Liver (tissue), 9 donors: ENCODE measurements around the gene GADD45GIP1. TPM values are rescaled to one million over a fixed set of nuclear protein-coding genes. Genes with fewer than 3 reads are reported as not detected.
A peak's percentile ranks its signal among the peaks of the same experiment; 100 is the strongest.

Source experiments
- DNase-seq: peaks from one replicate; pipeline ENCODE4 v3.0.0-alpha.2; 2017; ENCODE audit warnings: low spot score
- H3K27ac ChIP-seq, 2 donors: one replicate each; pipeline ENCODE4 v1.7.0; 2013; ENCODE audit warnings: inconsistent platforms in 2 of 2, low read length in 2 of 2, control low read depth in 1 of 2, low read depth in 1 of 2, mild to moderate bottlenecking in 1 of 2
- H3K27me3 ChIP-seq, 4 donors: one replicate each; pipeline versions ENCODE4 v1.6.1 to v1.7.0; 2013; ENCODE audit warnings: low read length in 3 of 4, inconsistent platforms in 1 of 4, mild to moderate bottlenecking in 1 of 4, moderate library complexity in 1 of 4; ENCODE audit not compliant: control insufficient read depth in 4 of 4, insufficient read depth in 4 of 4
- H3K36me3 ChIP-seq, 4 donors: one replicate each; pipeline versions ENCODE4 v1.6.1 to v1.7.0; 2013; ENCODE audit warnings: low read length in 3 of 4, mild to moderate bottlenecking in 3 of 4, low read depth in 1 of 4, moderate library complexity in 1 of 4; ENCODE audit not compliant: control insufficient read depth in 4 of 4, insufficient read depth in 3 of 4
- H3K4me1 ChIP-seq, 4 donors: one replicate each; pipeline versions ENCODE4 v1.6.1 to v1.7.0; 2013; ENCODE audit warnings: low read length in 3 of 4, mild to moderate bottlenecking in 3 of 4, moderate library complexity in 1 of 4; ENCODE audit not compliant: control insufficient read depth in 4 of 4, insufficient read depth in 4 of 4
- H3K4me3 ChIP-seq, 3 donors: one replicate each; pipeline versions ENCODE4 v1.6.1 to v1.7.0; 2013; ENCODE audit warnings: low read length in 3 of 3, control low read depth in 1 of 3, low read depth in 1 of 3, mild to moderate bottlenecking in 1 of 3
- H3K9ac ChIP-seq, 2 donors: one replicate each; pipeline ENCODE4 v1.7.0; 2013; ENCODE audit warnings: low read length in 2 of 2, mild to moderate bottlenecking in 2 of 2, moderate library complexity in 2 of 2, control low read depth in 1 of 2, low read depth in 1 of 2
- H3K9me3 ChIP-seq, 4 donors: one replicate each; pipeline versions ENCODE4 v1.6.1 to v1.7.0; 2013; ENCODE audit warnings: low read length in 3 of 4; ENCODE audit not compliant: control insufficient read depth in 4 of 4
- ATF3 ChIP-seq: IDR thresholded peaks from 2 replicates; pipeline ENCODE4 v1.6.1; 2016; ENCODE audit warnings: antibody characterized with exemption
- FOXA1 ChIP-seq: IDR thresholded peaks from 2 replicates; pipeline ENCODE4 v1.6.1; 2016; ENCODE audit warnings: antibody characterized with exemption
- FOXA2 ChIP-seq: IDR thresholded peaks from 2 replicates; pipeline ENCODE4 v1.6.1; 2016; ENCODE audit warnings: antibody characterized with exemption
- GABPA ChIP-seq, 2 donors: IDR thresholded peaks in 1 of 2; conservative IDR thresholded peaks in 1 of 2; 2 replicates each; pipeline ENCODE4 v1.6.1; 2016; ENCODE audit warnings: antibody characterized with exemption in 2 of 2, mild to moderate bottlenecking in 1 of 2, moderate library complexity in 1 of 2
- HNF4A ChIP-seq, 2 donors: conservative IDR thresholded peaks; 2 replicates each; pipeline ENCODE4 v1.6.1; 2016; ENCODE audit warnings: antibody characterized with exemption in 2 of 2, mild to moderate bottlenecking in 2 of 2
- HNF4G ChIP-seq: IDR thresholded peaks from 2 replicates; pipeline ENCODE4 v1.6.1; 2016; ENCODE audit warnings: antibody characterized with exemption
- JUND ChIP-seq, 2 donors: IDR thresholded peaks; 2 replicates each; pipeline ENCODE4 v1.6.1; 2016; ENCODE audit warnings: antibody characterized with exemption in 2 of 2
- MAX ChIP-seq: IDR thresholded peaks from 2 replicates; pipeline ENCODE4 v1.6.1; 2016; ENCODE audit warnings: antibody characterized with exemption
- REST ChIP-seq: IDR thresholded peaks from 2 replicates; pipeline ENCODE4 v1.6.1; 2016; ENCODE audit warnings: antibody characterized with exemption, mild to moderate bottlenecking
- SP1 ChIP-seq: IDR thresholded peaks from 2 replicates; pipeline ENCODE4 v1.6.1; 2018; ENCODE audit warnings: antibody characterized with exemption, mild to moderate bottlenecking
- TAF1 ChIP-seq: conservative IDR thresholded peaks from 2 replicates; pipeline ENCODE4 v1.6.1; 2016; ENCODE audit warnings: antibody characterized with exemption, mild to moderate bottlenecking
- WGBS: extraction: QIAGEN DNeasy Blood & Tissue Kit; methylation state at CpG from one replicate; pipeline ENCODE4 v1.1.7; 2013; 5-methylcytosine and 5-hydroxymethylcytosine counted together
- polyA plus RNA-seq, 2 donors: library from polyadenylated mRNA; stranded (reverse) in 1 of 2; unstranded in 1 of 2; fragments of 200-250 nt in 1 of 2; fragments of >200 nt in 1 of 2; fragmentation: Nextera tagmentation in 1 of 2; extraction: Ambion mirVana in 1 of 2; gene quantifications; one replicate each; pipeline versions ENCODE4 v1.2.1 to v1.2.3, GENCODE V29; 2013 to 2015
- total RNA-seq, 2 donors: library from RNA; depleted of rRNA; stranded (reverse); fragments of >200 nt; gene quantifications; one replicate each; pipeline ENCODE4 v1.2.3, GENCODE V29; 2014
- donor health status: healthy.
- donor health status: healthy.
- donor health status: healthy.
- donor health status: healthy.
- donor health status: healthy.

Gene GADD45GIP1
- total and polyA plus RNA-seq, 4 donors: 8.4 to 54.2 (median 22.9) TPM

DNA sequence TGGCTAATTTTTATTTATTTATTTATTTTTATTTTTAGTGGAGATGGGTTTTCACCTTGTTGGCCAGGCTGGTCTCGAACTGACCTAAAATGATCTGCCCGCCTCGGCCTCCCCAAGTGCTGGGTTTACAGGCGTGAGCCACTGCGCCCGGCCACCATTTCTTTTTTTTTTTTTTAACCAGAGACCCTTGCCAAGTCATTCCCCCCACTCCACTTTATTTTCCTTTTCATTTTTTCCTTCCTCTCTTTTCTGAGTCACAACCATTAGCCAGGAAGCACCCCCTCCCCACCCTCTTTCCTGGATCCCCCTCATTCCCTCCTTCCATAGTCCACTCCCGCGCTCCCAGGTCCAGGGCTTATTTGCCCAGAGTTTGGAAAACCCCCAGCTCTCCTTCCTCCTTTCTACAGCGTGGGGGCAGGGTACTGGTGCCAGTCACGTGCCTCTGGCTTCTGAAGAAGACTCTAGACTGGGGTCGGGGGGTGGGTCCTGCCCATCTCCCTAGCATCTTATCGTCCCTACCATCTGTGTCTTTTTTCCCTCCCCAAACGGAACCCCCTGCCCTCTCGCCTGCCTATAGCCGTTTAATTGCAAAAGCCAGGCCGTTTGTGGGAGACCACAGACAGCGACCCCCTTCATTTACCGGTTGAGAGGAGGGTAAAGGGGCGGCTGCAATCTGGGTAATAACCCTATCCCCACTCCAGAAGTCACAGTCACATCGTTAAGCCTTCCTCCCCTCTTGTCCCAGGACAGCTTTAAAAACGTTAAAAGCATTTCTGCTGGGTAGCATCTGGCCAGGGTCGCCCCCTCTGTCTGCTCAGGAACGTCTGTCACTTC, 19.7 kb downstream of the GADD45GIP1 start:
- WGBS: 22% methylated on average over 23 of the region's 23 CpGs
- Histone ChIP-seq H3K27ac (peak overlapping the region in 1 of 2 donors; percentile 48), H3K9ac (no peak overlapping the region)

DNA sequence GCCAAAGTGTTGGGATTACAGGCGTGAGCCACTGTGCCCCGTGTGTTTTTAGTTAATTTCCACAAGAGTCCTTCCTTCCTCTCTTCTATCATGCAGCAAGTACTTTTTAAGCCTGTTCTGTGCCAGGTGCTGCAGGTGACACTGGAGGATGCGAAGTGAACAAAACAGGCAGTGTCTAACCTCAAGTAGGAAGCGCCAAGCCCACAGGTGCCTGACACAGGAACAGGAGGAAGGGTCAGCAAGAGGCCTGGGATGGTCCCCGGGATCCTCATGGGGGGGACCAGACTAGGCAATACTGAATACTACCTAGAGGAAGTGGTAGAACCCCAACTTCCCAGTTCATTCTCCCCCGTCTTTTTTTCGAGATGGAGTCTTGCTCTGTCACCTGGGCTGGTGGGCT, 20.4 kb downstream of the GADD45GIP1 start:
- no peak for DNase-seq
- Histone ChIP-seq H3K36me3 (peaks cover 13 to 20% (median 16%) of the 10 kb centered on the region in 4 donors), H3K4me3 (no peak overlapping the region), H3K4me1 (peaks cover 13 to 49% (median 38%) of the 10 kb centered on the region in 4 donors), H3K27ac (no peak overlapping the region), H3K9me3 (no peaks in the 10 kb centered on the region), H3K9ac (no peak overlapping the region), H3K27me3 (no peaks in the 10 kb centered on the region)
- no peak for TF ChIP-seq REST
- no peak for TF ChIP-seq GABPA (IDR thresholded peaks at IDR 0.05 in 1 of 2, conservative IDR thresholded peaks at IDR 0.05 in 1 of 2)
- no peak for TF ChIP-seq HNF4A (conservative IDR thresholded peaks at IDR 0.05)
- TF ChIP-seq TAF1: no peak
- TF ChIP-seq ATF3: no peak
- TF ChIP-seq FOXA1: no peak
- TF ChIP-seq SP1: no peak
- 79% methylated on average over 7 of the region's 7 CpGs for WGBS

More for the DNA sequence above, 19.7 kb downstream of the GADD45GIP1 start:
- Histone ChIP-seq H3K27me3 (no peaks in the 10 kb centered on the region), H3K9me3 (no peaks in the 10 kb centered on the region), H3K4me3 (peak overlapping the region; percentile 47 to 68 (median 48)), H3K36me3 (peaks cover 13 to 24% (median 20%) of the 10 kb centered on the region in 4 donors), H3K4me1 (peaks cover 13 to 44% (median 38%) of the 10 kb centered on the region in 4 donors)
- no peak for DNase-seq
- TF ChIP-seq SP1: no peak
- no peak for TF ChIP-seq HNF4G
- TF ChIP-seq TAF1: no peak
- no peak for TF ChIP-seq FOXA1
- no peak for TF ChIP-seq MAX
- no peak for TF ChIP-seq REST
- no peak for TF ChIP-seq FOXA2
- peak in 1 of 2 donors; percentile 41 for TF ChIP-seq HNF4A (conservative IDR thresholded peaks at IDR 0.05)
- no peak for TF ChIP-seq JUND (IDR thresholded peaks at IDR 0.05)
